ENCODE measurements around the gene SSMEM1. TPM values are rescaled to one million over a fixed set of nuclear protein-coding genes. Genes with fewer than 3 reads are reported as not detected.

SSMEM1 gene
- polyA plus RNA-seq (2013): not detected

GRCh38 chr7:130207642-130208041 lies at the start of gene SSMEM1:
Gene SSMEM1, plus strand, starts transcription at chr7:130207860. Its CDS starts 51 bp downstream, at chr7:130207911.
- CTCF ChIA-PET: no interaction called here
- POLR2A ChIA-PET: no interaction called here
- peaks cover 1 to 7% (median 3%) of the 10 kb centered on the region in 4 experiments for H3K36me3 ChIP-seq (ENCODE audit: control insufficient read depth in 4 of 4, insufficient read depth in 4 of 4, low read length in 3 of 4)
- no peaks in the 10 kb centered on the region for H3K27me3 ChIP-seq (replicated peaks in 2 of 5; ENCODE audit: control insufficient read depth in 4 of 5, insufficient read depth in 5 of 5, low read length in 4 of 5)
- H3K27ac ChIP-seq (ENCODE audit: insufficient read depth in 1 of 2, low read depth in 1 of 2, low read length in 2 of 2, poor library complexity in 1 of 2, severe bottlenecking in 2 of 2): no peak within 1 kb of the TSS
- H3K4me1 ChIP-seq (ENCODE audit: control extremely low read depth in 1 of 4, control insufficient read depth in 4 of 4, insufficient read depth in 4 of 4, low read length in 3 of 4): peaks cover 0 to 16% (median 3%) of the 10 kb centered on the region in 4 experiments
- no peak within 1 kb of the TSS for H3K4me3 ChIP-seq (ENCODE audit: control insufficient read depth in 1 of 7, extremely low read depth in 1 of 7, insufficient read depth in 4 of 7, low read depth in 2 of 7, low read length in 6 of 7)
- no peak for DNase-seq
- no peaks in the 10 kb centered on the region for H3K9me3 ChIP-seq (ENCODE audit: control extremely low read depth in 1 of 5, control insufficient read depth in 4 of 5, insufficient read depth in 2 of 5, low read depth in 1 of 5, low read length in 4 of 5)

- WGBS (ENCODE audit: insufficient coverage): 94% methylated on average over 2 of the region's 2 CpGs
- H3K4me3 ChIP-seq (ENCODE audit: control insufficient read depth in 1 of 7, extremely low read depth in 1 of 7, insufficient read depth in 4 of 7, low read depth in 2 of 7, low read length in 6 of 7): no peak overlapping the region
- no peaks in the 10 kb centered on the region for H3K4me1 ChIP-seq (ENCODE audit: control extremely low read depth in 1 of 4, control insufficient read depth in 4 of 4, insufficient read depth in 4 of 4, low read length in 3 of 4)
- peaks cover 10 to 33% (median 26%) of the 10 kb centered on the region in 4 experiments for H3K36me3 ChIP-seq (ENCODE audit: control insufficient read depth in 4 of 4, insufficient read depth in 4 of 4, low read length in 3 of 4)
- CTCF ChIA-PET: no interaction called here
- no peak for DNase-seq
- H3K9me3 ChIP-seq (ENCODE audit: control extremely low read depth in 1 of 5, control insufficient read depth in 4 of 5, insufficient read depth in 2 of 5, low read depth in 1 of 5, low read length in 4 of 5): peaks cover 0 to 11% (median 0%) of the 10 kb centered on the region in 5 experiments
- no peaks in the 10 kb centered on the region for H3K27me3 ChIP-seq (replicated peaks in 2 of 5; ENCODE audit: control insufficient read depth in 4 of 5, insufficient read depth in 5 of 5, low read length in 4 of 5)
- POLR2A ChIA-PET: interaction anchor here (0.6 kb wide), 1 partner anchor 15 kb away, joined by 3 read pairs; no protein-coding TSS in a partner anchor
- H3K27ac ChIP-seq (ENCODE audit: insufficient read depth in 1 of 2, low read depth in 1 of 2, low read length in 2 of 2, poor library complexity in 1 of 2, severe bottlenecking in 2 of 2): no peak overlapping the region
Measured at GRCh38 chr7:130160023-130160422, 47.6 kb upstream of the SSMEM1 start.

GRCh38 chr7:130160455-130160854 lies 47.2 kb upstream of the SSMEM1 start:
- ChIA-PET CTCF (interaction anchor here (0.6 to 1.1 kb wide), 2 partner anchors 10 to 21 kb away, joined by 3 to 7 read pairs; no protein-coding TSS in a partner anchor), POLR2A (interaction anchor here (0.6 kb wide), 2 partner anchors 15 to 17 kb away, joined by 3 read pairs; no protein-coding TSS in a partner anchor)
- H3K36me3 ChIP-seq (ENCODE audit: control insufficient read depth in 4 of 4, insufficient read depth in 4 of 4, low read length in 3 of 4): peaks cover 10 to 33% (median 26%) of the 10 kb centered on the region in 4 experiments
- DNase-seq: no peak
- H3K9me3 ChIP-seq (ENCODE audit: control extremely low read depth in 1 of 5, control insufficient read depth in 4 of 5, insufficient read depth in 2 of 5, low read depth in 1 of 5, low read length in 4 of 5): peaks cover 0 to 11% (median 0%) of the 10 kb centered on the region in 5 experiments
- H3K27ac ChIP-seq (ENCODE audit: insufficient read depth in 1 of 2, low read depth in 1 of 2, low read length in 2 of 2, poor library complexity in 1 of 2, severe bottlenecking in 2 of 2): no peak overlapping the region
- H3K4me3 ChIP-seq (ENCODE audit: control insufficient read depth in 1 of 7, extremely low read depth in 1 of 7, insufficient read depth in 4 of 7, low read depth in 2 of 7, low read length in 6 of 7): no peak overlapping the region
- WGBS (ENCODE audit: insufficient coverage): 93% methylated on average over 8 of the region's 8 CpGs
- no peaks in the 10 kb centered on the region for H3K27me3 ChIP-seq (replicated peaks in 2 of 5; ENCODE audit: control insufficient read depth in 4 of 5, insufficient read depth in 5 of 5, low read length in 4 of 5)
- no peaks in the 10 kb centered on the region for H3K4me1 ChIP-seq (ENCODE audit: control extremely low read depth in 1 of 4, control insufficient read depth in 4 of 4, insufficient read depth in 4 of 4, low read length in 3 of 4)

- 100% methylated on average over 3 of the region's 5 CpGs for WGBS (ENCODE audit: insufficient coverage)
- H3K9me3 ChIP-seq (ENCODE audit: control extremely low read depth in 1 of 5, control insufficient read depth in 4 of 5, insufficient read depth in 2 of 5, low read depth in 1 of 5, low read length in 4 of 5): peaks cover 0 to 5% (median 0%) of the 10 kb centered on the region in 5 experiments
- DNase-seq: no peak
- ChIA-PET POLR2A (interaction anchor here (0.6 kb wide), 1 partner anchor 66 kb away, joined by 5 read pairs; no protein-coding TSS in a partner anchor), CTCF (interaction anchor here (1.2 to 1.3 kb wide), 2 partner anchors 13 to 29 kb away, joined by 3 to 4 read pairs; no protein-coding TSS in a partner anchor)
- H3K36me3 ChIP-seq (ENCODE audit: control insufficient read depth in 4 of 4, insufficient read depth in 4 of 4, low read length in 3 of 4): peaks cover 17 to 38% (median 28%) of the 10 kb centered on the region in 4 experiments
- no peaks in the 10 kb centered on the region for H3K4me1 ChIP-seq (ENCODE audit: control extremely low read depth in 1 of 4, control insufficient read depth in 4 of 4, insufficient read depth in 4 of 4, low read length in 3 of 4)
- no peaks in the 10 kb centered on the region for H3K27me3 ChIP-seq (replicated peaks in 2 of 5; ENCODE audit: control insufficient read depth in 4 of 5, insufficient read depth in 5 of 5, low read length in 4 of 5)
- no peak overlapping the region for H3K27ac ChIP-seq (ENCODE audit: insufficient read depth in 1 of 2, low read depth in 1 of 2, low read length in 2 of 2, poor library complexity in 1 of 2, severe bottlenecking in 2 of 2)
- no peak overlapping the region for H3K4me3 ChIP-seq (ENCODE audit: control insufficient read depth in 1 of 7, extremely low read depth in 1 of 7, insufficient read depth in 4 of 7, low read depth in 2 of 7, low read length in 6 of 7)
Measured at GRCh38 chr7:130162196-130162595, 45.5 kb upstream of the SSMEM1 start.

- no peak for DNase-seq
- no peaks in the 10 kb centered on the region for H3K27me3 ChIP-seq (replicated peaks in 2 of 5; ENCODE audit: control insufficient read depth in 4 of 5, insufficient read depth in 5 of 5, low read length in 4 of 5)
- no peak overlapping the region for H3K4me3 ChIP-seq (ENCODE audit: control insufficient read depth in 1 of 7, extremely low read depth in 1 of 7, insufficient read depth in 4 of 7, low read depth in 2 of 7, low read length in 6 of 7)
- WGBS (ENCODE audit: insufficient coverage): no CpG with 5 or more reads among the region's 4 CpGs
- H3K9me3 ChIP-seq (ENCODE audit: control extremely low read depth in 1 of 5, control insufficient read depth in 4 of 5, insufficient read depth in 2 of 5, low read depth in 1 of 5, low read length in 4 of 5): no peaks in the 10 kb centered on the region
- POLR2A ChIA-PET: interaction anchor here (0.6 kb wide), 1 partner anchor 12 kb away, joined by 3 read pairs; no protein-coding TSS in a partner anchor
- no peaks in the 10 kb centered on the region for H3K4me1 ChIP-seq (ENCODE audit: control extremely low read depth in 1 of 4, control insufficient read depth in 4 of 4, insufficient read depth in 4 of 4, low read length in 3 of 4)
- H3K36me3 ChIP-seq (ENCODE audit: control insufficient read depth in 4 of 4, insufficient read depth in 4 of 4, low read length in 3 of 4): peaks cover 7 to 42% (median 23%) of the 10 kb centered on the region in 4 experiments
- no peak overlapping the region for H3K27ac ChIP-seq (ENCODE audit: insufficient read depth in 1 of 2, low read depth in 1 of 2, low read length in 2 of 2, poor library complexity in 1 of 2, severe bottlenecking in 2 of 2)
- CTCF ChIA-PET: interaction anchor here (1.0 kb wide), 1 partner anchor 12 kb away, joined by 3 read pairs; no protein-coding TSS in a partner anchor
Measured at GRCh38 chr7:130174237-130174959, 33.3 kb upstream of the SSMEM1 start.

- Histone ChIP-seq H3K4me3 (ENCODE audit: control insufficient read depth in 1 of 7, extremely low read depth in 1 of 7, insufficient read depth in 4 of 7, low read depth in 2 of 7, low read length in 6 of 7) (no peak overlapping the region), H3K36me3 (ENCODE audit: control insufficient read depth in 4 of 4, insufficient read depth in 4 of 4, low read length in 3 of 4) (peaks cover 7 to 49% (median 26%) of the 10 kb centered on the region in 4 experiments), H3K9me3 (ENCODE audit: control extremely low read depth in 1 of 5, control insufficient read depth in 4 of 5, insufficient read depth in 2 of 5, low read depth in 1 of 5, low read length in 4 of 5) (no peaks in the 10 kb centered on the region), H3K27me3 (replicated peaks in 2 of 5; ENCODE audit: control insufficient read depth in 4 of 5, insufficient read depth in 5 of 5, low read length in 4 of 5) (no peaks in the 10 kb centered on the region), H3K4me1 (ENCODE audit: control extremely low read depth in 1 of 4, control insufficient read depth in 4 of 4, insufficient read depth in 4 of 4, low read length in 3 of 4) (peaks cover 0 to 2% (median 0%) of the 10 kb centered on the region in 4 experiments), H3K27ac (ENCODE audit: insufficient read depth in 1 of 2, low read depth in 1 of 2, low read length in 2 of 2, poor library complexity in 1 of 2, severe bottlenecking in 2 of 2) (no peak overlapping the region)
- CTCF ChIA-PET: no interaction called here
- DNase-seq: no peak
- no CpG with 5 or more reads among the region's 4 CpGs for WGBS (ENCODE audit: insufficient coverage)
- POLR2A ChIA-PET: interaction anchor here (0.6 kb wide), 1 partner anchor 48 kb away, joined by 6 read pairs; no protein-coding TSS in a partner anchor
Measured at GRCh38 chr7:130178251-130178650, 29.4 kb upstream of the SSMEM1 start.

- POLR2A ChIA-PET: no interaction called here
- Histone ChIP-seq H3K4me1 (ENCODE audit: control extremely low read depth in 1 of 4, control insufficient read depth in 4 of 4, insufficient read depth in 4 of 4, low read length in 3 of 4) (peaks cover 0 to 2% (median 0%) of the 10 kb centered on the region in 4 experiments), H3K27ac (ENCODE audit: insufficient read depth in 1 of 2, low read depth in 1 of 2, low read length in 2 of 2, poor library complexity in 1 of 2, severe bottlenecking in 2 of 2) (no peak overlapping the region), H3K36me3 (ENCODE audit: control insufficient read depth in 4 of 4, insufficient read depth in 4 of 4, low read length in 3 of 4) (peaks cover 13 to 48% (median 28%) of the 10 kb centered on the region in 4 experiments), H3K4me3 (ENCODE audit: control insufficient read depth in 1 of 7, extremely low read depth in 1 of 7, insufficient read depth in 4 of 7, low read depth in 2 of 7, low read length in 6 of 7) (no peak overlapping the region), H3K27me3 (replicated peaks in 2 of 5; ENCODE audit: control insufficient read depth in 4 of 5, insufficient read depth in 5 of 5, low read length in 4 of 5) (no peaks in the 10 kb centered on the region), H3K9me3 (ENCODE audit: control extremely low read depth in 1 of 5, control insufficient read depth in 4 of 5, insufficient read depth in 2 of 5, low read depth in 1 of 5, low read length in 4 of 5) (no peaks in the 10 kb centered on the region)
- no peak for DNase-seq
- no CpG with 5 or more reads among the region's 2 CpGs for WGBS (ENCODE audit: insufficient coverage)
- CTCF ChIA-PET: no interaction called here
Measured at GRCh38 chr7:130179631-130180030, 28.0 kb upstream of the SSMEM1 start.
